HepG2 (cell line): Measurements from ENCODE around the gene NLRC5. TPM values are rescaled to one million over a fixed set of nuclear protein-coding genes. Genes with fewer than 3 reads are reported as not detected.

Experiments used
- FOXA3 ChIP-seq: IDR thresholded peaks from 2 replicates; pipeline ENCODE4 v1.6.1; 2016; ENCODE audit warnings: missing genetic modification reagents, missing compliant biosample characterization
- FOXM1 ChIP-seq: sonication (generic); formaldehyde crosslinking; IDR thresholded peaks from 2 replicates; pipeline ENCODE4 v1.5.0; 2020; ENCODE audit warnings: missing genetic modification reagents
- JUN ChIP-seq: sonication (generic); formaldehyde crosslinking; IDR thresholded peaks from 2 replicates; pipeline ENCODE4 v1.4.0; 2020; ENCODE audit warnings: mild to moderate bottlenecking, missing genetic modification reagents
- SMAD1 ChIP-seq: sonication (generic); formaldehyde crosslinking; IDR thresholded peaks from 2 replicates; pipeline ENCODE4 v1.4.0; 2020; ENCODE audit warnings: missing genetic modification reagents, low read depth, mild to moderate bottlenecking, borderline replicate concordance
- TARDBP ChIP-seq: sonication (generic); formaldehyde crosslinking; IDR thresholded peaks from 2 replicates; pipeline ENCODE4 v1.8.0; 2022; ENCODE audit warnings: mild to moderate bottlenecking, missing genetic modification reagents
- ZNF382 ChIP-seq: sonication (generic); formaldehyde crosslinking; IDR thresholded peaks from 2 replicates; pipeline ENCODE4 v1.5.0; 2020; ENCODE audit warnings: missing genetic modification reagents, mild to moderate bottlenecking, borderline replicate concordance
- ZNF777 ChIP-seq: sonication (generic); formaldehyde crosslinking; IDR thresholded peaks from 2 replicates; pipeline ENCODE4 v1.4.0; 2020; ENCODE audit warnings: missing genetic modification reagents
- polyA plus RNA-seq, 8 experiments: library from polyadenylated mRNA; depleted of rRNA in 3 of 8; stranded (reverse) in 7 of 8; unstranded in 1 of 8; fragments of >200 nt; fragmentation: Illumina TruSeq in 4 of 8; extraction: Trizol in 4 of 8; gene quantifications; 2 replicates each; pipeline versions ENCODE4 v1.2.1 to v1.2.3, GENCODE V29; 2011 to 2016; ENCODE audit warnings: low read depth in 4 of 8, missing spikeins in 1 of 8, mixed read lengths in 1 of 8; ENCODE audit not compliant: insufficient read depth in 1 of 8
- total RNA-seq, 5 experiments: library from RNA; depleted of rRNA; stranded (reverse); fragments of >200 nt; fragmentation: Illumina TruSeq; extraction: Trizol; gene quantifications; 2 replicates each; pipeline ENCODE4 v1.2.3, GENCODE V29; 2016; ENCODE audit warnings: low read depth in 1 of 5
- TF ChIP-seq, protein P1 (sequence below), 2 experiments: fragments of 450-650 bp in 1 of 2; sonication (generic) in 1 of 2; formaldehyde crosslinking in 1 of 2; IDR thresholded peaks; 2 replicates each; pipeline versions ENCODE4 v1.6.1 to v1.8.0; 2016 to 2022; ENCODE audit warnings: antibody characterized with exemption in 1 of 2, mild to moderate bottlenecking in 1 of 2, missing genetic modification reagents in 1 of 2
- TF ChIP-seq, protein P2 (sequence below): IDR thresholded peaks from 2 replicates; pipeline ENCODE4 v1.6.1; 2012; ENCODE audit warnings: inconsistent platforms
- TF ChIP-seq, protein P3 (sequence below): sonication (generic); formaldehyde crosslinking; IDR thresholded peaks from 2 replicates; pipeline ENCODE4 v1.4.0; 2020; ENCODE audit warnings: missing genetic modification reagents, borderline replicate concordance
- TF ChIP-seq, protein P4 (sequence below): sonication (generic); formaldehyde crosslinking; IDR thresholded peaks from 2 replicates; pipeline ENCODE4 v1.4.0; 2020; ENCODE audit warnings: missing genetic modification reagents
- TF ChIP-seq, protein P5 (sequence below): sonication (generic); formaldehyde crosslinking; IDR thresholded peaks from 2 replicates; pipeline ENCODE4 v1.4.0; 2020; ENCODE audit warnings: mild to moderate bottlenecking, low read depth, missing genetic modification reagents

NLRC5 gene
- total and polyA plus RNA-seq, 2 of the 13 experiments (the other 11 are each of a cell fraction or from before 2014, with no cell fraction given): 6.3 to 12.7 TPM

DNA sequence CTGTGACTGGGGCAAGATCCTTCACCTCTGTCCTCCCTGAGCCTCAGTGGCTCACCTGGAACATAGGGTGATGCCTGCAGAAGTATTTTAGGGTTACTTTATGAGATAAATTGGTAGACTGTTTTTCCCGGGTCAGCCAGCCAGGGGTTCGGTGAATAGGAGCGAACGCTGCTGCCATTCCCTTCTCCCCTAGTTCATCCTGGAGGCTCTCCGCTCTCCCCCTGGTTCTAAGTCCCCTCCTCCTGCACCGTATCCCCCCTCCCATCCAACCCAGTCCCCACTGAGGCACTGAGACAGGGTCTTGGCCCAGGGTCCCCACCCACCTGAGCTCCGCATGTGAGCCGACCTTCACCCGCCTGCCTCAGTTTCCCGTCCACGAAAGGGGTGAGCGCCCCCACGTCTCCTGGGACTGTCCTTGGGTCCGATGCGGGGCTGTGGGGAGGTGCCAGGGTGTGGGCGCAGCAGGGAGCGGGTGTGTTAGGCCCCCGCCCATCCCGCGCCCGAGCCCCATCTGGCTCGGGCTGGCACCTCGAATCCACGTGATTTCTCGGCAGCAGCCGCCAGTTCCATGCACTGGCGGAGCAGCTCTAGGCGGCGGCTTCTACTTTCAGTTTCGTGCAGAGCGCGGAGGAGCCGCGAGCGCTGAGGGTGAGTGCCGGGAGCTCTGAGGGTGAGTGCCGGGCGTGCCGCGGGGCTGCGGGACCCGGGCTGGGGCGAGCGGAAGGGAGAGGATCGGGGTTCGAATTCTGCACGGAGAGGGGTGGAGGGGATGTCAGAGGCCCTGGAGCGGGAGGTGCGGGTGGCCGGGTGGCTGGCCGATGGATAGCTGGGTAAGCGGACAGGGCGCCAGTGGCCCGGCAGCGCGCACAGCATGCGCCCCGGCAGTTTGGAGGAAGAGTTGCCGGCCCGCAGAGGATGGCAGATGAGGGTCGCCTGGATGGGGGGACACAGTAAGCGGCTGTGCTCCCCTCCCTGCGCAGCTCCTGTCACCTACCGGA lies at the start of gene NLRC5 (continued):
- TF ChIP-seq, protein P1, sequence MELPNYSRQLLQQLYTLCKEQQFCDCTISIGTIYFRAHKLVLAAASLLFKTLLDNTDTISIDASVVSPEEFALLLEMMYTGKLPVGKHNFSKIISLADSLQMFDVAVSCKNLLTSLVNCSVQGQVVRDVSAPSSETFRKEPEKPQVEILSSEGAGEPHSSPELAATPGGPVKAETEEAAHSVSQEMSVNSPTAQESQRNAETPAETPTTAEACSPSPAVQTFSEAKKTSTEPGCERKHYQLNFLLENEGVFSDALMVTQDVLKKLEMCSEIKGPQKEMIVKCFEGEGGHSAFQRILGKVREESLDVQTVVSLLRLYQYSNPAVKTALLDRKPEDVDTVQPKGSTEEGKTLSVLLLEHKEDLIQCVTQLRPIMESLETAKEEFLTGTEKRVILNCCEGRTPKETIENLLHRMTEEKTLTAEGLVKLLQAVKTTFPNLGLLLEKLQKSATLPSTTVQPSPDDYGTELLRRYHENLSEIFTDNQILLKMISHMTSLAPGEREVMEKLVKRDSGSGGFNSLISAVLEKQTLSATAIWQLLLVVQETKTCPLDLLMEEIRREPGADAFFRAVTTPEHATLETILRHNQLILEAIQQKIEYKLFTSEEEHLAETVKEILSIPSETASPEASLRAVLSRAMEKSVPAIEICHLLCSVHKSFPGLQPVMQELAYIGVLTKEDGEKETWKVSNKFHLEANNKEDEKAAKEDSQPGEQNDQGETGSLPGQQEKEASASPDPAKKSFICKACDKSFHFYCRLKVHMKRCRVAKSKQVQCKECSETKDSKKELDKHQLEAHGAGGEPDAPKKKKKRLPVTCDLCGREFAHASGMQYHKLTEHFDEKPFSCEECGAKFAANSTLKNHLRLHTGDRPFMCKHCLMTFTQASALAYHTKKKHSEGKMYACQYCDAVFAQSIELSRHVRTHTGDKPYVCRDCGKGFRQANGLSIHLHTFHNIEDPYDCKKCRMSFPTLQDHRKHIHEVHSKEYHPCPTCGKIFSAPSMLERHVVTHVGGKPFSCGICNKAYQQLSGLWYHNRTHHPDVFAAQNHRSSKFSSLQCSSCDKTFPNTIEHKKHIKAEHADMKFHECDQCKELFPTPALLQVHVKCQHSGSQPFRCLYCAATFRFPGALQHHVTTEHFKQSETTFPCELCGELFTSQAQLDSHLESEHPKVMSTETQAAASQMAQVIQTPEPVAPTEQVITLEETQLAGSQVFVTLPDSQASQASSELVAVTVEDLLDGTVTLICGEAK (IDR thresholded peaks at IDR 0.05): no peak
- TF ChIP-seq, protein P1 (CRISPR knock-in tag; IDR thresholded peaks at IDR 0.05): 0 out of 2 replicates have a peak, but pooled peaks have one; percentile 41
- TF ChIP-seq, protein P2, sequence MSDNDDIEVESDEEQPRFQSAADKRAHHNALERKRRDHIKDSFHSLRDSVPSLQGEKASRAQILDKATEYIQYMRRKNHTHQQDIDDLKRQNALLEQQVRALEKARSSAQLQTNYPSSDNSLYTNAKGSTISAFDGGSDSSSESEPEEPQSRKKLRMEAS: peak; percentile 82
- peak; percentile 30; the same call in 1 of the 2 replicates for TF ChIP-seq FOXA3 (CRISPR knock-in tag)
- no peak for TF ChIP-seq JUN (CRISPR knock-in tag)
- TF ChIP-seq, protein P3, sequence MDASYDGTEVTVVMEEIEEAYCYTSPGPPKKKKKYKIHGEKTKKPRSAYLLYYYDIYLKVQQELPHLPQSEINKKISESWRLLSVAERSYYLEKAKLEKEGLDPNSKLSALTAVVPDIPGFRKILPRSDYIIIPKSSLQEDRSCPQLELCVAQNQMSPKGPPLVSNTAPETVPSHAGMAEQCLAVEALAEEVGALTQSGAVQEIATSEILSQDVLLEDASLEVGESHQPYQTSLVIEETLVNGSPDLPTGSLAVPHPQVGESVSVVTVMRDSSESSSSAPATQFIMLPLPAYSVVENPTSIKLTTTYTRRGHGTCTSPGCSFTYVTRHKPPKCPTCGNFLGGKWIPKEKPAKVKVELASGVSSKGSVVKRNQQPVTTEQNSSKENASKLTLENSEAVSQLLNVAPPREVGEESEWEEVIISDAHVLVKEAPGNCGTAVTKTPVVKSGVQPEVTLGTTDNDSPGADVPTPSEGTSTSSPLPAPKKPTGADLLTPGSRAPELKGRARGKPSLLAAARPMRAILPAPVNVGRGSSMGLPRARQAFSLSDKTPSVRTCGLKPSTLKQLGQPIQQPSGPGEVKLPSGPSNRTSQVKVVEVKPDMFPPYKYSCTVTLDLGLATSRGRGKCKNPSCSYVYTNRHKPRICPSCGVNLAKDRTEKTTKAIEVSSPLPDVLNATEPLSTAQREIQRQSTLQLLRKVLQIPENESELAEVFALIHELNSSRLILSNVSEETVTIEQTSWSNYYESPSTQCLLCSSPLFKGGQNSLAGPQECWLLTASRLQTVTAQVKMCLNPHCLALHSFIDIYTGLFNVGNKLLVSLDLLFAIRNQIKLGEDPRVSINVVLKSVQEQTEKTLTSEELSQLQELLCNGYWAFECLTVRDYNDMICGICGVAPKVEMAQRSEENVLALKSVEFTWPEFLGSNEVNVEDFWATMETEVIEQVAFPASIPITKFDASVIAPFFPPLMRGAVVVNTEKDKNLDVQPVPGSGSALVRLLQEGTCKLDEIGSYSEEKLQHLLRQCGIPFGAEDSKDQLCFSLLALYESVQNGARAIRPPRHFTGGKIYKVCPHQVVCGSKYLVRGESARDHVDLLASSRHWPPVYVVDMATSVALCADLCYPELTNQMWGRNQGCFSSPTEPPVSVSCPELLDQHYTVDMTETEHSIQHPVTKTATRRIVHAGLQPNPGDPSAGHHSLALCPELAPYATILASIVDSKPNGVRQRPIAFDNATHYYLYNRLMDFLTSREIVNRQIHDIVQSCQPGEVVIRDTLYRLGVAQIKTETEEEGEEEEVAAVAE (CRISPR knock-in tag): peak; percentile 37; the same call in 1 of the 2 replicates
- TF ChIP-seq ZNF777 (CRISPR knock-in tag): peak; percentile 49
- TF ChIP-seq SMAD1 (CRISPR knock-in tag): peak; percentile 58; the same call in 1 of the 2 replicates
- no peak for TF ChIP-seq TARDBP
- no peak for TF ChIP-seq ZNF382
- TF ChIP-seq FOXM1 (CRISPR knock-in tag): no peak
- TF ChIP-seq, protein P4, sequence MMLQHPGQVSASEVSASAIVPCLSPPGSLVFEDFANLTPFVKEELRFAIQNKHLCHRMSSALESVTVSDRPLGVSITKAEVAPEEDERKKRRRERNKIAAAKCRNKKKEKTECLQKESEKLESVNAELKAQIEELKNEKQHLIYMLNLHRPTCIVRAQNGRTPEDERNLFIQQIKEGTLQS (CRISPR knock-in tag): no peak
- TF ChIP-seq, protein P5, sequence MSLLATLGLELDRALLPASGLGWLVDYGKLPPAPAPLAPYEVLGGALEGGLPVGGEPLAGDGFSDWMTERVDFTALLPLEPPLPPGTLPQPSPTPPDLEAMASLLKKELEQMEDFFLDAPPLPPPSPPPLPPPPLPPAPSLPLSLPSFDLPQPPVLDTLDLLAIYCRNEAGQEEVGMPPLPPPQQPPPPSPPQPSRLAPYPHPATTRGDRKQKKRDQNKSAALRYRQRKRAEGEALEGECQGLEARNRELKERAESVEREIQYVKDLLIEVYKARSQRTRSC (CRISPR knock-in tag): no peak
